WTC11 (cell line): ENCODE measurements around the gene ENTPD6. TPM values are rescaled to one million over a fixed set of nuclear protein-coding genes. Genes with fewer than 3 reads are reported as not detected.

Source experiments
- ATAC-seq: fragments of 200-7000 bp; cut with Tn5 transposase; 2 replicates; pipeline ENCODE4 v1.10.0; 2021; ENCODE audit warnings: mild to moderate bottlenecking, moderate library complexity
- CTCF ChIA-PET: fragments of 300-600 bp; sonication (Branson Sonifier 250); formaldehyde crosslinking; loops from one replicate; lab custom pipeline; 2021; ENCODE audit warnings: antibody characterized with exemption; lab: Charles Lee
- POLR2A ChIA-PET: fragments of 350-600 bp; sonication (Branson Sonifier 250); formaldehyde crosslinking; loops from one replicate; lab custom pipeline; 2021; ENCODE audit warnings: antibody characterized with exemption; lab: Charles Lee
- DNase-seq: peaks from one replicate; pipeline ENCODE4 v3.0.0; 2021; ENCODE audit warnings: low spot score
- H3K27ac Mint-ChIP-seq: 2 replicates; pipeline ENCODE4 v1.8.0; 2021; ENCODE audit warnings: mixed read lengths
- H3K27me3 Mint-ChIP-seq: 2 replicates; pipeline ENCODE4 v1.8.0; 2021; ENCODE audit warnings: low read depth, mild to moderate bottlenecking, moderate library complexity, mixed read lengths
- H3K36me3 Mint-ChIP-seq: 2 replicates; pipeline ENCODE4 v1.8.0; 2021; ENCODE audit warnings: mixed read lengths
- H3K4me1 Mint-ChIP-seq: 2 replicates; pipeline ENCODE4 v1.8.0; 2022; ENCODE audit warnings: mixed read lengths
- H3K4me3 Mint-ChIP-seq: 2 replicates; pipeline ENCODE4 v1.8.0; 2021; ENCODE audit warnings: mild to moderate bottlenecking, moderate library complexity, mixed read lengths
- H3K9me3 Mint-ChIP-seq: 2 replicates; pipeline ENCODE4 v1.8.0; 2021; ENCODE audit warnings: mixed read lengths
- IRF2 ChIP-seq: sonication (generic); formaldehyde crosslinking; IDR thresholded peaks from 2 replicates; pipeline ENCODE4 v1.8.0; 2022; ENCODE audit warnings: low read depth, missing genetic modification reagents, borderline replicate concordance
- KAT7 ChIP-seq: sonication (generic); formaldehyde crosslinking; IDR thresholded peaks from 2 replicates; pipeline ENCODE4 v1.8.1; 2023; ENCODE audit warnings: missing genetic modification reagents, mild to moderate bottlenecking, borderline replicate concordance
- MXD4 ChIP-seq: fragments of 250-450 bp; sonication (Bioruptor Pico); IDR thresholded peaks from 2 replicates; pipeline ENCODE4 v1.8.0; 2021; ENCODE audit warnings: mild to moderate bottlenecking, moderate library complexity, borderline replicate concordance
- NFATC4 ChIP-seq: fragments of 250-450 bp; sonication (Bioruptor Pico); IDR thresholded peaks from 2 replicates; pipeline ENCODE4 v1.9.0; 2021; ENCODE audit warnings: mild to moderate bottlenecking
- NR1H2 ChIP-seq: sonication (generic); formaldehyde crosslinking; IDR thresholded peaks from 2 replicates; pipeline ENCODE4 v1.9.0; 2021; ENCODE audit warnings: mild to moderate bottlenecking, moderate library complexity, missing genetic modification reagents
- NR2C2 ChIP-seq: sonication (generic); formaldehyde crosslinking; IDR thresholded peaks from 2 replicates; pipeline ENCODE4 v1.8.0; 2022; ENCODE audit warnings: mild to moderate bottlenecking, missing genetic modification reagents
- OVOL2 ChIP-seq: fragments of 250-450 bp; sonication (Bioruptor Pico); IDR thresholded peaks from 2 replicates; pipeline ENCODE4 v1.9.0; 2021; ENCODE audit warnings: mild to moderate bottlenecking, borderline replicate concordance
- PRRX2 ChIP-seq: fragments of 250-450 bp; sonication (Bioruptor Pico); IDR thresholded peaks from 2 replicates; pipeline ENCODE4 v1.8.0; 2021; ENCODE audit warnings: mild to moderate bottlenecking
- TP53 ChIP-seq: sonication (generic); formaldehyde crosslinking; IDR thresholded peaks from 2 replicates; pipeline ENCODE4 v1.8.1; 2023; ENCODE audit warnings: mild to moderate bottlenecking, missing genetic modification reagents
- ZNF317 ChIP-seq: sonication (generic); formaldehyde crosslinking; IDR thresholded peaks from 2 replicates; pipeline ENCODE4 v1.8.1; 2023; ENCODE audit warnings: low read depth, mild to moderate bottlenecking, moderate library complexity, missing genetic modification reagents, borderline replicate concordance
- ZNF416 ChIP-seq: fragments of 250-450 bp; sonication (Bioruptor Pico); IDR thresholded peaks from 2 replicates; pipeline ENCODE4 v1.9.0; 2021; ENCODE audit warnings: mild to moderate bottlenecking, inconsistent platforms
- ZNF671 ChIP-seq: fragments of 250-450 bp; sonication (Bioruptor Pico); IDR thresholded peaks from 2 replicates; pipeline ENCODE4 v1.8.0; 2021; ENCODE audit warnings: mild to moderate bottlenecking
- total RNA-seq: library from RNA; stranded (reverse); gene quantifications from 3 replicates; pipeline ENCODE4 v1.2.3, GENCODE V29; 2021
- TF ChIP-seq, protein P1 (sequence below): sonication (generic); formaldehyde crosslinking; conservative IDR thresholded peaks from 2 replicates; pipeline ENCODE4 v1.8.1; 2022; ENCODE audit warnings: mild to moderate bottlenecking, missing genetic modification reagents
- TF ChIP-seq, protein P2 (sequence below): sonication (generic); formaldehyde crosslinking; IDR thresholded peaks from 2 replicates; pipeline ENCODE4 v1.8.1; 2023; ENCODE audit warnings: mild to moderate bottlenecking, missing genetic modification reagents, moderate library complexity
- TF ChIP-seq, protein P3 (sequence below): sonication (generic); formaldehyde crosslinking; IDR thresholded peaks from 2 replicates; pipeline ENCODE4 v1.8.1; 2022; ENCODE audit warnings: mild to moderate bottlenecking, moderate library complexity, missing genetic modification reagents
- TF ChIP-seq, protein P4 (sequence below): sonication (generic); formaldehyde crosslinking; IDR thresholded peaks from 2 replicates; pipeline ENCODE4 v1.8.0; 2023; ENCODE audit warnings: missing genetic modification reagents, mild to moderate bottlenecking, borderline replicate concordance
- TF ChIP-seq, protein P5 (sequence below): sonication (generic); formaldehyde crosslinking; IDR thresholded peaks from 2 replicates; pipeline ENCODE4 v1.8.1; 2023; ENCODE audit warnings: mild to moderate bottlenecking, missing genetic modification reagents, borderline replicate concordance
- TF ChIP-seq, protein P6 (sequence below): sonication (generic); formaldehyde crosslinking; IDR thresholded peaks from 2 replicates; pipeline ENCODE4 v1.8.0; 2022; ENCODE audit warnings: mild to moderate bottlenecking, missing genetic modification reagents
- TF ChIP-seq, protein P7 (sequence below): fragments of 250-450 bp; sonication (Bioruptor Pico); IDR thresholded peaks from 2 replicates; pipeline ENCODE4 v2.1.2; 2022; ENCODE audit warnings: mild to moderate bottlenecking, moderate library complexity

Gene ENTPD6
- total RNA-seq, 1 experiment from 2014 or later, result 56.9 TPM

DNA sequence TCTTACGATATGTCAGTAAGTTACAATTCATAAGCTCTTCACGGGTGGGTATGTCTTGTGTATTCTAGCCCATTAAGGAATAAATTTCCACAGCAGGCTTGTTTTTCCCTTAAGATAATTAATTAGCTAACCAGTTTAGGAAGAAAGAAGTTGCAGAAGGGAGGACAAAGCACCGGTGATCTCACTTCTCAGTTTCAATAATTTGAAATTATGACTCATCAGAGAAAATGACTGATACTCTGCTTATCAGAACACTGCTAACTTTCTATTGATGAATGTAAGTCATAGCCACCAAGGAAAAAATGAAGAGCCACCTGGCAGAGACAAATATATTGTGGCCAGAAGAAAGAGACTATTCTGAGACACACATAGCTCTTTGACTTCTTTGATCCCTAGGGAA is 35.0 kb upstream of the ENTPD6 start (continued):
- TF ChIP-seq NFATC4 (no peak), MXD4 (CRISPR knock-in tag) (no peak), PRRX2 (CRISPR knock-in tag) (no peak), OVOL2 (CRISPR knock-in tag) (no peak), ZNF317 (CRISPR knock-in tag) (no peak), IRF2 (CRISPR knock-in tag) (no peak), KAT7 (CRISPR knock-in tag) (no peak)
- TF ChIP-seq, protein P1, sequence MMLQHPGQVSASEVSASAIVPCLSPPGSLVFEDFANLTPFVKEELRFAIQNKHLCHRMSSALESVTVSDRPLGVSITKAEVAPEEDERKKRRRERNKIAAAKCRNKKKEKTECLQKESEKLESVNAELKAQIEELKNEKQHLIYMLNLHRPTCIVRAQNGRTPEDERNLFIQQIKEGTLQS (CRISPR knock-in tag), result no peak
- TF ChIP-seq, protein P2, sequence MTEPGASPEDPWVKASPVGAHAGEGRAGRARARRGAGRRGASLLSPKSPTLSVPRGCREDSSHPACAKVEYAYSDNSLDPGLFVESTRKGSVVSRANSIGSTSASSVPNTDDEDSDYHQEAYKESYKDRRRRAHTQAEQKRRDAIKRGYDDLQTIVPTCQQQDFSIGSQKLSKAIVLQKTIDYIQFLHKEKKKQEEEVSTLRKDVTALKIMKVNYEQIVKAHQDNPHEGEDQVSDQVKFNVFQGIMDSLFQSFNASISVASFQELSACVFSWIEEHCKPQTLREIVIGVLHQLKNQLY (CRISPR knock-in tag), result no peak
- TF ChIP-seq, protein P3, sequence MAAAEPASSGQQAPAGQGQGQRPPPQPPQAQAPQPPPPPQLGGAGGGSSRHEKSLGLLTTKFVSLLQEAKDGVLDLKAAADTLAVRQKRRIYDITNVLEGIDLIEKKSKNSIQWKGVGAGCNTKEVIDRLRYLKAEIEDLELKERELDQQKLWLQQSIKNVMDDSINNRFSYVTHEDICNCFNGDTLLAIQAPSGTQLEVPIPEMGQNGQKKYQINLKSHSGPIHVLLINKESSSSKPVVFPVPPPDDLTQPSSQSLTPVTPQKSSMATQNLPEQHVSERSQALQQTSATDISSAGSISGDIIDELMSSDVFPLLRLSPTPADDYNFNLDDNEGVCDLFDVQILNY (CRISPR knock-in tag), result no peak
- TF ChIP-seq, all 79 proteins: peak for 0

DNA sequence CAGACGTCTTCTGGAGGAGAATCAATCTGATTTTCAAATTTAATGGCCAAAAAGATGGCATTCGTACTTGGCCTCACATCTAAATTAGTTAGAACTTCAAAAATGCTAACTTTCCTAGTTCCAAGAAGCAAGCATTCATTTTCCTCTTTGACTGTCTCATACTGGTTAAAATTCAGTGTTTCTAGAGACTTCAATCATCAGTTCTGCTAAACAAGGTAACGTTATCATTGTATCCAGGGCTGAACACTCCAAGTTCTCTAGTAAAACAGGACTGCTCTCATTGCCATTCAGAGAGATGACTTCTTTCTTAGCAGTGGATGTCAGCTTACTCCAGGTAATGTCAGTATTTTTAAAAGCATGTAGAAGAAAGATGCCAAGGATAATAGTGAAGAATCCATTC is 34.6 kb upstream of the ENTPD6 start:
- no peaks in the 10 kb centered on the region for H3K4me1 Mint-ChIP-seq
- H3K27me3 Mint-ChIP-seq, result peaks cover 21% of the 10 kb centered on the region
- H3K9me3 Mint-ChIP-seq, result peaks cover 28% of the 10 kb centered on the region
- peaks cover 11% of the 10 kb centered on the region for H3K36me3 Mint-ChIP-seq
- no peak overlapping the region for H3K27ac Mint-ChIP-seq
- POLR2A ChIA-PET, result no interaction called here
- no peak for DNase-seq
- H3K4me3 Mint-ChIP-seq, result no peak overlapping the region
- CTCF ChIA-PET, result no interaction called here
- TF ChIP-seq, protein P4, sequence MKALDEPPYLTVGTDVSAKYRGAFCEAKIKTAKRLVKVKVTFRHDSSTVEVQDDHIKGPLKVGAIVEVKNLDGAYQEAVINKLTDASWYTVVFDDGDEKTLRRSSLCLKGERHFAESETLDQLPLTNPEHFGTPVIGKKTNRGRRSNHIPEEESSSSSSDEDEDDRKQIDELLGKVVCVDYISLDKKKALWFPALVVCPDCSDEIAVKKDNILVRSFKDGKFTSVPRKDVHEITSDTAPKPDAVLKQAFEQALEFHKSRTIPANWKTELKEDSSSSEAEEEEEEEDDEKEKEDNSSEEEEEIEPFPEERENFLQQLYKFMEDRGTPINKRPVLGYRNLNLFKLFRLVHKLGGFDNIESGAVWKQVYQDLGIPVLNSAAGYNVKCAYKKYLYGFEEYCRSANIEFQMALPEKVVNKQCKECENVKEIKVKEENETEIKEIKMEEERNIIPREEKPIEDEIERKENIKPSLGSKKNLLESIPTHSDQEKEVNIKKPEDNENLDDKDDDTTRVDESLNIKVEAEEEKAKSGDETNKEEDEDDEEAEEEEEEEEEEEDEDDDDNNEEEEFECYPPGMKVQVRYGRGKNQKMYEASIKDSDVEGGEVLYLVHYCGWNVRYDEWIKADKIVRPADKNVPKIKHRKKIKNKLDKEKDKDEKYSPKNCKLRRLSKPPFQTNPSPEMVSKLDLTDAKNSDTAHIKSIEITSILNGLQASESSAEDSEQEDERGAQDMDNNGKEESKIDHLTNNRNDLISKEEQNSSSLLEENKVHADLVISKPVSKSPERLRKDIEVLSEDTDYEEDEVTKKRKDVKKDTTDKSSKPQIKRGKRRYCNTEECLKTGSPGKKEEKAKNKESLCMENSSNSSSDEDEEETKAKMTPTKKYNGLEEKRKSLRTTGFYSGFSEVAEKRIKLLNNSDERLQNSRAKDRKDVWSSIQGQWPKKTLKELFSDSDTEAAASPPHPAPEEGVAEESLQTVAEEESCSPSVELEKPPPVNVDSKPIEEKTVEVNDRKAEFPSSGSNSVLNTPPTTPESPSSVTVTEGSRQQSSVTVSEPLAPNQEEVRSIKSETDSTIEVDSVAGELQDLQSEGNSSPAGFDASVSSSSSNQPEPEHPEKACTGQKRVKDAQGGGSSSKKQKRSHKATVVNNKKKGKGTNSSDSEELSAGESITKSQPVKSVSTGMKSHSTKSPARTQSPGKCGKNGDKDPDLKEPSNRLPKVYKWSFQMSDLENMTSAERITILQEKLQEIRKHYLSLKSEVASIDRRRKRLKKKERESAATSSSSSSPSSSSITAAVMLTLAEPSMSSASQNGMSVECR, result no peak
- TF ChIP-seq, protein P5, sequence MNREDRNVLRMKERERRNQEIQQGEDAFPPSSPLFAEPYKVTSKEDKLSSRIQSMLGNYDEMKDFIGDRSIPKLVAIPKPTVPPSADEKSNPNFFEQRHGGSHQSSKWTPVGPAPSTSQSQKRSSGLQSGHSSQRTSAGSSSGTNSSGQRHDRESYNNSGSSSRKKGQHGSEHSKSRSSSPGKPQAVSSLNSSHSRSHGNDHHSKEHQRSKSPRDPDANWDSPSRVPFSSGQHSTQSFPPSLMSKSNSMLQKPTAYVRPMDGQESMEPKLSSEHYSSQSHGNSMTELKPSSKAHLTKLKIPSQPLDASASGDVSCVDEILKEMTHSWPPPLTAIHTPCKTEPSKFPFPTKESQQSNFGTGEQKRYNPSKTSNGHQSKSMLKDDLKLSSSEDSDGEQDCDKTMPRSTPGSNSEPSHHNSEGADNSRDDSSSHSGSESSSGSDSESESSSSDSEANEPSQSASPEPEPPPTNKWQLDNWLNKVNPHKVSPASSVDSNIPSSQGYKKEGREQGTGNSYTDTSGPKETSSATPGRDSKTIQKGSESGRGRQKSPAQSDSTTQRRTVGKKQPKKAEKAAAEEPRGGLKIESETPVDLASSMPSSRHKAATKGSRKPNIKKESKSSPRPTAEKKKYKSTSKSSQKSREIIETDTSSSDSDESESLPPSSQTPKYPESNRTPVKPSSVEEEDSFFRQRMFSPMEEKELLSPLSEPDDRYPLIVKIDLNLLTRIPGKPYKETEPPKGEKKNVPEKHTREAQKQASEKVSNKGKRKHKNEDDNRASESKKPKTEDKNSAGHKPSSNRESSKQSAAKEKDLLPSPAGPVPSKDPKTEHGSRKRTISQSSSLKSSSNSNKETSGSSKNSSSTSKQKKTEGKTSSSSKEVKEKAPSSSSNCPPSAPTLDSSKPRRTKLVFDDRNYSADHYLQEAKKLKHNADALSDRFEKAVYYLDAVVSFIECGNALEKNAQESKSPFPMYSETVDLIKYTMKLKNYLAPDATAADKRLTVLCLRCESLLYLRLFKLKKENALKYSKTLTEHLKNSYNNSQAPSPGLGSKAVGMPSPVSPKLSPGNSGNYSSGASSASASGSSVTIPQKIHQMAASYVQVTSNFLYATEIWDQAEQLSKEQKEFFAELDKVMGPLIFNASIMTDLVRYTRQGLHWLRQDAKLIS, result no peak
- TF ChIP-seq ZNF416 (no peak), NR1H2 (CRISPR knock-in tag) (no peak), NR2C2 (no peak), ZNF671 (CRISPR knock-in tag) (no peak), TP53 (no peak)
- TF ChIP-seq, protein P6, sequence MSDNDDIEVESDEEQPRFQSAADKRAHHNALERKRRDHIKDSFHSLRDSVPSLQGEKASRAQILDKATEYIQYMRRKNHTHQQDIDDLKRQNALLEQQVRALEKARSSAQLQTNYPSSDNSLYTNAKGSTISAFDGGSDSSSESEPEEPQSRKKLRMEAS (CRISPR knock-in tag), result no peak
- TF ChIP-seq, protein P7, sequence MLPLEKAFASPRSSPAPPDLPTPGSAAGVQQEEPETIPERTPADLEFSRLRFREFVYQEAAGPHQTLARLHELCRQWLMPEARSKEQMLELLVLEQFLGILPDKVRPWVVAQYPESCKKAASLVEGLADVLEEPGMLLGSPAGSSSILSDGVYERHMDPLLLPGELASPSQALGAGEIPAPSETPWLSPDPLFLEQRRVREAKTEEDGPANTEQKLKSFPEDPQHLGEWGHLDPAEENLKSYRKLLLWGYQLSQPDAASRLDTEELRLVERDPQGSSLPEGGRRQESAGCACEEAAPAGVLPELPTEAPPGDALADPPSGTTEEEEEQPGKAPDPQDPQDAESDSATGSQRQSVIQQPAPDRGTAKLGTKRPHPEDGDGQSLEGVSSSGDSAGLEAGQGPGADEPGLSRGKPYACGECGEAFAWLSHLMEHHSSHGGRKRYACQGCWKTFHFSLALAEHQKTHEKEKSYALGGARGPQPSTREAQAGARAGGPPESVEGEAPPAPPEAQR (CRISPR knock-in tag), result no peak
- TF ChIP-seq, all 79 proteins: peak for 0
- no peak for ATAC-seq
